GM06990 (cell line): Measurements from ENCODE around the gene VCAN.

Experiments used
- DNase-seq: peaks from one replicate; pipeline ENCODE4 v3.0.0-alpha.2; 2011; ENCODE audit not compliant: insufficient read length; ENCODE audit errors: extremely low read depth
- H3K27me3 ChIP-seq: replicated peaks from 2 replicates; pipeline ENCODE4 v1.6.0; 2011; ENCODE audit warnings: low read length; ENCODE audit not compliant: control insufficient read depth, insufficient read depth
- H3K36me3 ChIP-seq: 2 replicates; pipeline ENCODE4 v1.5.1; 2011; ENCODE audit warnings: low read length; ENCODE audit not compliant: control insufficient read depth, insufficient read depth
- H3K4me3 ChIP-seq: replicated peaks from 2 replicates; pipeline ENCODE4 v1.5.1; 2011; ENCODE audit warnings: low read depth, mild to moderate bottlenecking, control low read depth, low read length
- CTCF ChIP-seq: IDR thresholded peaks from 2 replicates; pipeline ENCODE4 v1.5.1; 2011; ENCODE audit warnings: low read length, control low read depth, mild to moderate bottlenecking, inconsistent platforms; ENCODE audit not compliant: insufficient read depth, poor library complexity, severe bottlenecking

The VCAN gene

GRCh38 chr5:83628360-83628759 lies 156.8 kb downstream of the VCAN start:
- no peak overlapping the region for H3K4me3 ChIP-seq
- H3K27me3 ChIP-seq, result no peaks in the 10 kb centered on the region
- DNase-seq, result no peak
- H3K36me3 ChIP-seq, result no peaks in the 10 kb centered on the region
- TF ChIP-seq CTCF, result no peak
